Measurements from ENCODE around the gene TAC3.

DNA sequence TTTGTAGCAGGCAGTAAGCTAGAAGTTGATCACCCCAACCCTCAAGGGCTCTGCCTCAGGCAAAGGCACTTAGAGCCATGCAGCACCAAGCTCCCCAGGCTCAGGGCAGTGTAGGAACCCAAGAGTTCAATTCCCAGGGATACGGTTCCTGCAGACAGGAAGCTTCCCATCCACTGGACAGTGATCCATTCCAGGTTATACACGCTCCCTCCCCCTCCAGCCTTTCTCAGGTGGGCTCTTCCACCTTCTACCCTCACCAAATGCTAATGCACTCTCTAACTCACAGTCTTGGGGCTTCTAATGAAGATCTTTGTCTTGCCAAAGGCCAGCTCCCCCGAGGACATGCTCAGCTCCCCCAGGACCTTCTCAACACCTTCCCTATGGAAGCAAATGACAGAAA lies 20.9 kb upstream of the TAC3 start:
- TF ChIP-seq, protein P1, sequence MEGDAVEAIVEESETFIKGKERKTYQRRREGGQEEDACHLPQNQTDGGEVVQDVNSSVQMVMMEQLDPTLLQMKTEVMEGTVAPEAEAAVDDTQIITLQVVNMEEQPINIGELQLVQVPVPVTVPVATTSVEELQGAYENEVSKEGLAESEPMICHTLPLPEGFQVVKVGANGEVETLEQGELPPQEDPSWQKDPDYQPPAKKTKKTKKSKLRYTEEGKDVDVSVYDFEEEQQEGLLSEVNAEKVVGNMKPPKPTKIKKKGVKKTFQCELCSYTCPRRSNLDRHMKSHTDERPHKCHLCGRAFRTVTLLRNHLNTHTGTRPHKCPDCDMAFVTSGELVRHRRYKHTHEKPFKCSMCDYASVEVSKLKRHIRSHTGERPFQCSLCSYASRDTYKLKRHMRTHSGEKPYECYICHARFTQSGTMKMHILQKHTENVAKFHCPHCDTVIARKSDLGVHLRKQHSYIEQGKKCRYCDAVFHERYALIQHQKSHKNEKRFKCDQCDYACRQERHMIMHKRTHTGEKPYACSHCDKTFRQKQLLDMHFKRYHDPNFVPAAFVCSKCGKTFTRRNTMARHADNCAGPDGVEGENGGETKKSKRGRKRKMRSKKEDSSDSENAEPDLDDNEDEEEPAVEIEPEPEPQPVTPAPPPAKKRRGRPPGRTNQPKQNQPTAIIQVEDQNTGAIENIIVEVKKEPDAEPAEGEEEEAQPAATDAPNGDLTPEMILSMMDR (IDR thresholded peaks at IDR 0.05): no peak
- no peak for TF ChIP-seq POLR2AphosphoS5 (IDR thresholded peaks at IDR 0.05)

All from sigmoid colon (tissue), 4 donors.